H54 (cell line): ENCODE data around the gene IL36B.

Experiments
- DNase-seq: peaks from one replicate; pipeline ENCODE4 v3.0.0; 2011; ENCODE audit warnings: low spot score, mixed read lengths; ENCODE audit not compliant: insufficient read length
- FAIRE-seq: peaks from 3 replicates; lab custom pipeline; 2011; peaks lifted over from hg19 to GRCh38; lab: Jason Lieb, UNC
- POLR2A ChIP-seq: IDR thresholded peaks from 2 replicates; pipeline ENCODE4 v1.6.1; 2011; ENCODE audit warnings: low read depth, mild to moderate bottlenecking, low read length

The IL36B gene

DNA sequence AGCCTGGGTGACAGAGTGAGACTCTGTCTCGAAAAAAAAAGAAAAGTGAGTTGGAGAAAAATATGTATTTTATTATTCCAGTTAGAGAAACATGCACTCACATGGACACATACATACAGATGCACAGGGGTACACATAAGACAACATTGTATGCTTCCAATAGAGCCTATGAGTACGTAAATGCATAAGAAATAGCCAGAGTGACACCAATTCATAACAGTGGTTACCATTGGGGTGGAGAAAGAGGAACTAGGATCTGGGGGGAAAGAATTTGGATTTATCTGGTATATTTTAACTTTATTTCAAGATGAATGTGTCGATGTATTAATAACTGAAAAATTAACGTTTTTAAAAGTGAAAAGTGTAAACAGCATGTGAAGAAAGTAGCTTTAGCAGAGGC lies 31.4 kb downstream of the IL36B start:
- DNase-seq, result no peak
- FAIRE-seq, result no peak
- TF ChIP-seq POLR2A, result no peak

DNA sequence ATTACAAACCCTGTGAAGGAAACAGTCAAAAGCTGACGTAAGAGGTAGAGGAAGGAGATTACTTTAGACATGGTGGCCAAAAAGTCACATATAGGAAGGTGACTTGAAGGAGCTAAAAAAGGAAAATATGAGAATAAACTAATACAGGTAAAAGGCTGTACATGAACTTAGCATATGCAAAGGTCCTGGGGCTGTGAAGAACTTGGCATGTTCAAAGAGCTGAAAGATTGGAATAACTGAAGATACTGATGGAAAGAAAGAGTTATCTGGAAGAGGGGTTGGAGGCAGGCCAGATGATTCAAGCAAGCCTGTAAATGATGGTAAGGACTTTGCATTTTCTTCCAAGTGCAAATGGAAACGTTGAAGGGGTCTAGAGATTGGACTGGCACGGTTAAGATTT lies 34.2 kb downstream of the IL36B start:
- FAIRE-seq (no peak), DNase-seq (no peak)
- no peak for TF ChIP-seq POLR2A

DNA sequence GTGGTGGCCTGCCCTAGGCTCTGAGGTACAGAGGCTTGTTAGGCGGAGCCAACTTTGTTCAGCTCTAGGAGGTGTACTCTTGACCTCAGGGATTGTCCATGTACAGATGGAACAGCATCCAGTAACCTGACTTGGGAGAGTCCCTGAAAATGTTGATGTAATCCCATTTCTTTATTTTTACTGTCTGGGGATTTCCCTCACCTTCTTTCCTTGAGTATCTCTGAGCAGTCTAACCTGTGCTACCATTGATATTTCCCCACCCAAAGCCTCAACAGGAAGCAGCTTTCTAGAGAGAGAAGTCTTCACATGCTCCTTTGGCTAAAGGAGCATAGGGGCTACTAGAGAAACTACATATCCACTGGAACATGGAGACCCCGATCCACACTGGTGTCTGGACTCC lies 37.0 kb downstream of the IL36B start:
- FAIRE-seq (no peak), DNase-seq (no peak)
- TF ChIP-seq POLR2A, result no peak

DNA sequence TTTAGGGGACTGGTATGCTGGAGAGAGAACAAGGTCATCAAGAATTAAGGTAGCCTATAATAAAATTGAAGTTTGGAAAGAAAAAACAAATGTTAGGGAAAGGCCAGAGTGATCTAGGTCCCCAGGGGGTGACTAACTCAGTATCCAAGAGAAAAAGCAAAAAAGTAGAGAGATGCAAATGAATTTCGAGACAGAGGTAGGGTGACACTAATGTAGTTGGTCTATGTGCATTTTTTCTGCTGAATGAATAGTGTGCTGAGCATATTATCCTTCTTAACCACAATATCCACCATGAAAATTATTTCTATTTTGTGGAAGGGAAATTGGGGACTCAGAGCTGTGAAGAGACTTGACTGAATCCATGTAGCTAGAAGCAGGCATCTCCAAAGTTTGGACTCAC lies 37.6 kb downstream of the IL36B start:
- DNase-seq, result no peak
- no peak for FAIRE-seq
- TF ChIP-seq POLR2A, result no peak

DNA sequence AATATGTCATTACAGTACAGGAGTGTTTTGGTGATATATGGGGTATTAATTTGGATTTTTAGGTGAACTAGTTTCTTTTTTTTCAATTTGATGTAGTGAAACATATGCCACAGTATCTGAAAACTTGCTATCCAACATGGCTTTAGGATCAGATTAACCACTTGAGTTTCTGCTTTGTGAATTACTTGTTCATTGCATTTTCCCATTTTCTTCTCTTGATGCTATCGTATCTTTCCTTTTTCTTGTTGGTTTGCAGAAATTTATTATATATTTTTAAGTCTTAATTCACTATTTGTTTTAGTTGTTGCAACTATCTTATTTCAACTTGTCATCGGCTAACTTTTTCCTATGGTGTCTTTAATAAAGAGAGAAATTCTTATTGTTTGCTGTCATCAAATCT lies 38.6 kb downstream of the IL36B start:
- TF ChIP-seq POLR2A, result no peak
- DNase-seq, result no peak
- FAIRE-seq, result no peak

DNA sequence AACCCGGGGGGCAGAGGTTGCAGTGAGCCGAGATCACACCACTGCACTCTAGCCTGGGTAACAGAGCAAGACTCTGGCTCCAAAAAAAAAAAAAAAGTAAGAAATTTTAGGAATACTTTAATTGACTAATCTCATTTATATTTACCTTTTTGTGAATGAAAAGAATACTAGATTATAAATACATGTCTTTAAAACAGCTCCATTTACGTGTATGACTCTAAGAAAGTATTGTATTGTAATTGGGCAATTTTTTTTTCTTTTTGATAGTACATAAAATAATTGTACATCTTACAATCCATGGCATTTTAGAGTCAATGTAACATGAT lies 39.4 kb downstream of the IL36B start:
- DNase-seq (no peak), FAIRE-seq (no peak)
- TF ChIP-seq POLR2A, result no peak

DNA sequence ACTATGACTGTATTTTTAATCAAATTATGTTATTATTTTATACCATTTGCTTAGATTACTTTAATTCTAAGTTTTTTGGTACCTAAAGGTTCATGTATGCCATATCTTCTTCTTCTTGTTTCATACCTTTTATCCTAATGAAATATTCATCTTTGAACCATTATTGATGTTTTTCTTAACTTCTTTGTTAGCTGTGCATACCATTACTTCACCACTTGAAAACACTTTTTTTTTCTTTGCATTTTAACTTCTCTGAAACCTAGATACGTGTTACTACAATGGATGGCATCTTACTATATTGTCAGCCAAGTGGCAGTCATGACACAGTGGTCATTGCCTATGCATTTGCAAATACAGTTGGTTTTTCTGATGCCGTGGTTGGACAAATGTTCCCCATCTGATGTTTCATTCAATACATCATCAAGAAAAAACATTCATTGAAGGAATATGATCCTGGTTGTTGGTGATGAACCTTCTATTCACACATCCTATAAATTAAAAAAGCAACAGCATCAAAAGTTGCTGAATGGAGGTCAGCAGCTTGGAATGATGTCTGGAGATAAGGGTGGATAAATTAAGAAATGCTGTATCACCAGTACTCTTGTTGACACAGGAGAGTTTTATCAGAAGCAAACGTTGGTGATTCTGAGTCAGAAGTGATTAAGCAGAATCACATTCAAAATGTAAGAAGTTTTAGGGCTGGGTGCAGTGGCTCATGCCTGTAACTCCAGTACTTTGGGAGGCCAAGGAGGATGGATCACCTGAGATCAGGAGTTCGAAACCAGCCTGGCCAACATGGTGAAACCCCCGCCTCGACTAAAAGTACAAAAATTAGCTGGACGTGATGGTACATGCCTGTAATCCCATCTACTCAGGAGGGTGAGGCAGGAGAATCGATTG lies 40.0 kb downstream of the IL36B start:
- no peak for TF ChIP-seq POLR2A
- peak; percentile 81 for FAIRE-seq
- peak; percentile 16 for DNase-seq

DNA sequence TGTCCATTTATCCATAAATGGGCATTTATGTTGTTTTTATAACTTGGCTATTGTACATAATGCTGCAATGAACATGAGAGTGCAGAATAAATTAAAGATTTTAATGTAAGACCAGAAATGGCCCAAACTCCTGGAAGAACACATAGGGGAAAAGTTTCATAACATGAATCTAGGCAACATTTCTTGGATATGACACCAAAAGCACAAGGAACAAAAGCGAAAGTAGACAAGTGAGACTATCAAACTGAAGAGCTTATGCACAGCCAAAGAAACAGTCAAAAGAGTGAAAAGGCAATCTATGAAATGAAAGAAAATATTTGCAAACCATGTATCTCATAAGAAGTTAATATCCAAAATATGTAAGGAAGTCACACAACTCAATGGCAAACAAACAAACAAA lies 41.6 kb downstream of the IL36B start:
- DNase-seq, result no peak
- TF ChIP-seq POLR2A, result no peak
- no peak for FAIRE-seq

DNA sequence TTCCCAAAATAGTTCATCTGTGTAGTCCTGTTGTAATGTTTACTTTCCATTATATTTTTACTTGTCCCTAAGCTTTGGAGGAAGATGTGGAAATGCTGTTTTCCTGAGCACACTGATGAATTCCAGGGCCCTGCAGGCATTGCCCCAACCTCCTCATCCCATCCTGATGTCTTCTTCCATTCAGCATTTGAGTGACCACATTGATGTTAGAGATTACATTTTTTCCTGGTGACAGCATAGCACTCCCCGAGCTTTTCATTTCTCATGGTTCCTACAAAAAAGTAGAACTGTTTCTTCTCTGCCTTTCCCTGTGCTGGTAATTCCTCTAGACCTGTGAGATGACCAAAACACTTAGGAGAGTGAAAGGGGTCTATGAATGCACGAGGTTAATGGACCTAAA lies 42.6 kb downstream of the IL36B start:
- no peak for TF ChIP-seq POLR2A
- no peak for DNase-seq
- FAIRE-seq, result peak; percentile 20

DNA sequence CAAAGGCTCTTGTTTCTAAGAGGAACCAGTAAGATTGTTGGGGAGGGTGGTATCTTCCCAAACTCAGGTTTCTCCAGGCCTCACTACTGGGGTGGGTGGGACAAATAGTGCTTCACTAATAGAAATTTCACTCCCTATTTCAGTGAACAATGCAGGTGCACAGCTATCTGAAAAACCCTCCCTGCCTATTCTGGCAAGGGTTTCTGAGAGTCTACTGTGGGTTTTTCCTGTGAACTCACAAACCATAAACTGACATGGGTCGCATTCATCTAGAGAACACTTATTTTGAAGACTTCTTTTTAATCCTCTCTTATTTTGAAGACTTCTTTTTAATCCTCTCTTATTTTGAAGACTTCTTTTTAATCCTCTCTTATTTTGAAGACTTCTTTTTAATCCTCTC lies 43.0 kb downstream of the IL36B start:
- FAIRE-seq, result no peak
- no peak for DNase-seq
- no peak for TF ChIP-seq POLR2A

DNA sequence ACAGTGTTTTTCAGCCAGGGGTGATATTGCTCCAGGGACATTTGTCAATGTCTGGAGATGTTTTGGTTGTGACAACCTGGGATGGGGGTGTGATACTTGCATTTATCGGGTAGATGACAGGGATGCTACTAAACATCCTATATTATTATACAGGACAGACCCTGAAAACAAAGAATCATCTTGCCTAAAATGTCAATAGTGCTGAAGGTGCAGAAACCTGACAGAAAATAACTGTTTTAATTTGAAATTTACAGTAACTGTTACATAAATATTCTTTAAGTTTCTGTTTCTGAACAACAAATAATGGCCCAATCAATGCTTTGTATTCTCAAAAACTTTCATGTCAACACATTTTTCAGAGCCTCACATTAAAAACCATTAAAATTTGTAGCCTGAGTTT lies 45.4 kb downstream of the IL36B start:
- TF ChIP-seq POLR2A, result no peak
- DNase-seq (no peak), FAIRE-seq (no peak)

DNA sequence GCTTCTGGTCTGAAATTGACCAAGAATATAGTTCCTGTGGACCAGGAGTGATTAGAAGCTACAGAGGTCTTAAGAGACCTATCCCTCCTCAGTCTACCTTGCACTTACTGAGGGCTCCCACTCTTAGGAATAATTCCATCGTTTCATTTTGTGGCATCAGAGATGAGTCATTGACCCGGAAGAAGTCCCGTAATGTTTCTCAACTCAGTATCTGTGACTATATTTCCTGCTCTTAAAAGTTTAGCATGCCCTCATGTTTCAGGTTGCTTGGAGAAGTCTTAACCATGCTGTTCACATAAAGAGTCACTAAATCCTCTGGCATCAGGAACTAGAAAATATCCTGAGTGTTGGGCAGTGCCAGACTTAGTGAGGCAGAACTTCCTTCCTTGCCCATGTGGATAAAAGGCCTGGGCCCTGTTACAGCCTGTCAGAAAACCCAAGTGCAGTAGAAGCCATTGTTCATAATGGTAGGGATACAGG lies 47.6 kb downstream of the IL36B start, which contains the start of gene IL36A:
Gene IL36A (plus strand): TSS at position 430 of the 480 bp plus-strand sequence. CDS start 413 bp downstream, outside the sequence.
- FAIRE-seq (no peak), DNase-seq (no peak)
- TF ChIP-seq POLR2A, result no peak

DNA sequence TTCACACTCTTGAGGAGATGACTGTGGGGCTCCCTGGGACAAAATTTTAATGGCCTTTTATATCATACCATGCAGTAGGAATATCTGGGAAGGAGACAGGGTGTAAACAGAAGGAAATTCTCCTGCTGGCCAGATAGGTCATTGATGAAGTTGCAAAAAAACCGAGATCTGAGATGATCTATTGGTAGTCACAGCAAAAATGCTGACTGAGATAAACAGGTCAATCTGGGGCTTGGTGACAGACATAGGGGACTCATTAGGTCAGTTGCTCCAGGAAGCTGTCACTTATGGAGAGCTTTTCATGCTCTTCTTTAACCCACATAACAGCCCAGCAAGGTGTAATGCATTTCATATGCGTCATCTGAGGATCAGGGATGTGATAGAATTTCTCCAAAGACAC lies 50.0 kb downstream of the IL36B start:
- FAIRE-seq (no peak), DNase-seq (no peak)
- TF ChIP-seq POLR2A, result no peak

DNA sequence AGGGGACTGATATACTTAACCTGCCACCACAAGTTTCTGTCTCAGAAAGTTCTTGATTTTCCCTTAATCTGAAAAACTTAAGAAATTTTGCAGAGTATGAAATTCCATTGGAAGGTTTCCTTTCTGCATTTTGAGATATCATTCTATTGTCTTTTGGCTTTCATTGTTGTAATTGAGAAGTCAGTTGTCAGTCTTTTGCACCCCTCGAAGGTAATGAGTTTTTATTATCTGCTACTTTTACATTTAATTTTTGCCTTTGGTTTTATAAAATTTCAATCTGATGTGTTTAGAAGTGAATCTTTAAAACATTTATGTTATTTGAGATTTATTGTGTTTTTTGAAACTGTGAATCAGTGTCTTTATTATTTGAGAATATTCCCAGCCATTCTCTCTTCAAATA lies 52.2 kb downstream of the IL36B start:
- no peak for DNase-seq
- no peak for FAIRE-seq
- no peak for TF ChIP-seq POLR2A

DNA sequence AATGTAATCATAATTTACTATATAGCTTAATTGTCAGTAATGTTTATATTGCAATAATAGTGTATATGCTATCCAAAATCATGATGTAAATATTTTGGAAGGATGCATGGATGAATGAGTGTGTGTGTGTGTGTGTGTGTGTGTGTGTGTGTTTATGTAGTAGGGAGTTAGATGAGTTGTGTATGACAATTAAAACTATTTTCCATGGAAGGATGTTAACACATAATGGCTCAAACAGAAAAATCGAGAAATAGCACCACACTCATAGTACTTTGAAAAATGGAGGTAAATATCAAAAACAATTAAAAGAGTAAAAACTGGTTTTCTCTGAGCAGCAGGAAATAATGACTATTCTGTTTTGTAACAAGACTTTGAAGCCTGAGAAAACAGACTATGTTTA lies 55.5 kb downstream of the IL36B start:
- TF ChIP-seq POLR2A, result no peak
- FAIRE-seq (no peak), DNase-seq (no peak)
